GM21390 (cell line): ENCODE results near the gene TMEM132A.
"Not testable (repeated sequence)": the region's sequence is repeated elsewhere in the genome, so short reads cannot be mapped to it uniquely, and the experiment has no call there.

Experiments
- ATAC-seq: cut with Tn5 transposase; IDR thresholded peaks from one replicate; pipeline ENCODE4 v1.9.1; 2021; ENCODE audit not compliant: unreplicated experiment

Gene TMEM132A

GRCh38 chr11:60905551-60906113 is 18.6 kb upstream of the TMEM132A start:
- ATAC-seq, result no peak

DNA sequence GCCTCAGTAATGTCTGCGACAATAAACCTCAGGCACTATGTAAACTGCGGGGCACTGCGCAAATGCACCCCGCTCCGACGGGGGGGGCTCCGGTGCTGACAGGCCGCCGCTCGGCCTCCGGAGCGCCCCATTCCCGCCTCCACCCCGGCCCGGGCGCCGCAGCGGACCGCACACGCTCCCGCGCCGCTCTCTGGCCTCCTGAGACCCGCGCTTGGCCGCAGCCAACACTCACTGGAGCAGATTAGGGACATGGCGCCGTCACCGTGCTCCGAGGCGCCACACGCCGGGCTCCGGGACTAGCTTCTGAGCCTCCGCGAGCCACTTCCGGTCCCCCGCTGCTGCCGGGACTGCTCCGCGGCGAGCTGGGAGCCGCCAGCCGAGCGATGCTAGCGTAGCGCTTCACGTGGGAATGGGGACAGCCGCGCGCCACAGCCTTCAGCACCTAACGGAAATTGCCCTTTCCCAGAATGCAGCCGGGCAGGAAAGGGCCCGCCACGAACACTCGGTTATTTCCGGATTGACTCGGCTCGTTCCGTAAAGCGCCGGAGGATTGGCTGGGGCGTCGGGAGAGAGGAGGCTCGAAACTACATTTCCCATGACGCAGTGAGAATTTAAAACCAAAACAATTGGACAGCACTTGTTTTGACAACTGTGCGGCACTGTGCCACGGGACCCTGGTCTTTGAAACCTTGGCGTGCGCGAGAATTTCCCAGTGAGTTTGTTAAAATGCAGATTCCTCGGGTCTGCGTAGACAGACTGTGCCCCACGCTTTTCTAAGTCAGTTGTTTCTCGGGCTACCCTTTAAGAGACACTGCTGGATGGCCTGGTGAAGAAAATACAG is 17.9 kb upstream of the TMEM132A start, which contains the start of gene PRPF19:
TSS of gene PRPF19 (minus strand) at position 454 of the 841 bp plus-strand sequence. CDS start at position 251, 203 bp downstream.
- ATAC-seq, result peak; percentile 70

DNA sequence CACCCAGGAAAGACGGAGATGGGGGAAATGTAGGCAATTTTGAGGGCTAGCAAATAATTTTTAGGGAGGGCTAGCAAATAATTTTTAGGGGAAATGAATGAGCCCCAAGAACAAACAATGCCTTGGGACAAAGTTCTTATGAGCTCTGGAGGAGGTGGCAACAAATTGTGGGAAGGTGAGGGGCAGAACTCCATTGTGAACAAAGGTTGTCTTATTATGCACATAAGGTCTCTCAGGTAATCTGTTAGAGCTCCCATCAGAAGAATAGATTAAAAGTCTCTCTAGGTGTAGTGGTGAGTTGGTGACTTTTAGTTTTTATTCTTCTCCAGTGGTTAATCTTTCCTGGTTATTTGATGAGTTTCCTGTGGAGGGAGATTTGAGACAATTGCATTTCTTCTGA is 15.5 kb upstream of the TMEM132A start:
- no peak for ATAC-seq

DNA sequence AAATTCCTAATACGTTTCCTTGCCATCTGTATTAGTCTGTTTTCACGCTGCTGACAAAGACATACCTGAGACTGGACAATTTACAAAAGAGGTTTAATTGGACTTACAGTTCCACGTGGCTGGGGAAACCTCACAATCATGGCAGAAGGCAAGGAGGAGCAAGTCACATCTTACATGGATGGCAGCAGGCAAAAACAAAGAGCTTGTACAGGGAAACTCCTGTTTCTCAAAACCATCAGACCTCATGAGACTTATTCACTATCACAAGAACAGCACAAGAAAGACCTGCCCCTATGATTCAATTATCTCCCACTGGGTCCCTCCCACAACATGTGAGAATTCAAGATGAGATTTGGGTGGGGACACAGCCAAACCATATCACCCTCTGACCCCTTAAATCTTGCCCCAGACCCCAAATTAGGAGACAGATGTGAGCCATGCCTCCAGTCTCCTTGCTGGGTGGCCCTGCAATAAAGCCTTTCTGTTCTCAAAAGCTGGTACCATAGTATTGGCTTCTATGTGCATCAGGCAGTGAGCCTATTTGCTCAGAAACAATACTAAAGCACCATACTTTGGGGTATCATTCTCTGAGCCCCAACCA is 14.5 kb upstream of the TMEM132A start:
- ATAC-seq, result not testable (repeated sequence)

DNA sequence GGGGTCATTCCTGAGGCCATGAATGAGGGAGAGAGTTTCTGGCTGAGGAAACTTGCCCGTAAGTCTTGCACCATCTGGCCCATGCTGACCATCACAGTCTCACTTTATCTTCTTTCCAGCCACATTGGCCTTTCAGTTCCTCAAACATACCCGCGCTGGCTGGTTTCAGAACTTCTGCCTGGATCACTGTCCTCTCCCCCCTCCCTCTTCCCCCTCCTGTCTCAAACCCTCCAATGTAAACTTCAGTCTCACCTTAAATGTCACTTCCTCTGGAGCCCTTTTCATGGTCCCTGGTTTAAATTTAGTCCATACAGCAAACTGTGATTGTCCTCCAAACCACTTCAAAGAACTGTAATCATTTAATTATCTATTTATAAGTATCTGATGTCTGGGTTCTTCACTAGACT is 14.0 kb upstream of the TMEM132A start:
- ATAC-seq, result peak; percentile 37

- no peak for ATAC-seq
Observed at GRCh38 chr11:60910711-60911380, 13.4 kb upstream of the TMEM132A start.

DNA sequence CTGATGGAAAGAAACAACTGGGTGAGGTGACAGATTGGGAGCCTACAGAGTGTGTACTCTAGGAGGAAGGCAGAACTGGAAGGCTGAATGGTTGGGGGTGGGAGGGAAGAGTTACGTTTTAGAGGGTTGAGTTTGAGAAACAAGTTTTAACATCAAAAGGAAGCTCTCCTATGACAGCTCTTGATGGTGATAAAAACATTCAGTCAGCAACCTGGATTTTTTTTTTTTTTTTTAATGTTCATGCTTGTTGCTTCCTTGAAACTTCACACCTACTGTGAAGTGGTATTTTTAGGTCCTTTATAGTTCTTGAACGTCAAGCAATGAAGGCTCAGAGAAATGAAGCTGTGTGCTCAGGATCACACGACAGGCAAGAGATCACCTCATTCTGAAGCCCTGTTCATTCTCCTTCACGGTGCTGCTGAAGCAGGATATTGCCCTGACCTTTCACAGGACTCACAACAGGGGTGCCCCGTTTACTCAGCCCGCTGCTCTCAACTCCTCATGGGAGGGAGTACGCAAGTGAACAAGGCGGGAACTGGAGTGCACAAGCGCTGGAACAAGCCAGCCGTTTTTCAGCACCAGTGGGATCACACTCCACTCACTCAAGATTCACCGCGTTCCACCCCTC is 11.9 kb upstream of the TMEM132A start:
- ATAC-seq, result no peak

DNA sequence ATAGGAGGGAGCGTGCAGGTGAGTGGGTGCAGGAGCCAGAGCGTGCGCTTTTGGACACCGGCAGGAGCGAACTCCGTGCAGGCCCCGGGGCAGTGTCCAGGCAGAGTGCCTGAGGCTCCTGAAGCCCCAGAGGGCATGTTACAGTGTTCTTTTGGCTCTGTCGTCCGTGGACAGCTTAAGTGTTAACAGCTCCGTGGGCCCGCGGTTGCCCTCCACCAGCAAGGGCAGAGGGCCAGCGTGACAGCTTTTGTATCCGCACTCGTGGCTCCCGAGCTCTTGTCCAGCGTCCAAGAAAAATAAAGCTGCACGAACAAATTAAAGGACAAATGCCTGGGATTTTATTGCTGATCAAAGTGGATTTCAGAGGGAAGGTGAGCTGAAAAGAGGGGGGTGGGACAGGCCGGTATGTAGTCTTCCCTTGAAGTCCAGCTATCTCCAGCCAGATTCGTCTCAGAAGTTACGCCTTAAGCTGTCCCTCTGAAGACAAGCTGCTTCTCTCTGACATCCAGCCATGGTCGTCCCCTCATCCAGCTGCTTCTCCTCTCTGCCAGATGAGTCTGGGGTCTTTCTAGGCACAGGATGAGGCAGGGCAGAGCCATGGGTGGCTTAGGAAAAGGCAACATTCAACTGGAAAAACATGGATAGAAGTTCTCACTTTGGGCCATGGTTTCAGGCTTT is 11.3 kb upstream of the TMEM132A start:
- ATAC-seq, result no peak

DNA sequence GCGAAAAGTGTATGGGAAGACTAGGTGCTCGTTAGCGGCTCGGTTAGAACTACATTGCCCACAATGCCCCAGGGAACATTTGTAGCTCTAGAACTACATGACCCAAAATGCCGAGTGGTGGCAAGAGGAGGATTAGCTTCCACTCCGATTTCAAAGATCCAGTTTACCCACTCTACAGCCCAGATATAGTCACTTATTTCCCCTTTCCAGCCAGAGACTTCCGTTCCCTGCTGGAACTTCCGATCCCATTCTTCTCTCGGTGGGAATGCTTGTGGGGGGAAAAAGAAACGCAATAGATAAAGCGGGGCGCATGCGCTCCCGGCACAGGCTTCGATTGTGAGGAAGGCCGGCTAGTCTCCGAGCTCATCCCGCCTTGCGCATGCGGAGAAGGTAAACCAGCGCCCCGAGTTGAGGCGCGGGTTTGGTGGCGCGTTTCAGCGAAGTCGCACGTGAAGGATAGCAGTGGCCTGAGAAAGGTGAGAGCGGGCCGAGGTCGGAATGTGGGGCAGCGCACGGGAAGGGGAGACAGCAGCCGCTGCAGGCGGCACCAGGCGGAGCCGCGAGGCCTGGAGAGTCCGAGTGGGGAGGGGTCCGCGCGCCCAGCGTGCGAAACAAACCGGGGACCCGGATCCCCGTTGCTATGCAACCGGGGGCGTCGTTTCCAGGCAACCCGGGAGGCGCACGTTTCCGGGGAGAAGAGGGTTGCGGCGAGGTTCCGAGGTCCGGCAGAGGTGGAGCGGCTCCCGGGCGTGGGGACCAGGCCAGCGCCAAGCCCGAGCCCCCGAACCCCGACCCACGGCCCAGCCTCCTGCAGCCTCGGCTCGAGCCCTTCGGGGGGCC is 10.2 kb upstream of the TMEM132A start, which contains the start of gene TMEM109:
TSS of gene TMEM109 (plus strand) at position 366 of the 840 bp plus-strand sequence. CDS start 5,536 bp downstream, outside the sequence.
- peak; percentile 37 for ATAC-seq

GRCh38 chr11:60914633-60915247 is 9.5 kb upstream of the TMEM132A start:
- peak; percentile 3 for ATAC-seq

DNA sequence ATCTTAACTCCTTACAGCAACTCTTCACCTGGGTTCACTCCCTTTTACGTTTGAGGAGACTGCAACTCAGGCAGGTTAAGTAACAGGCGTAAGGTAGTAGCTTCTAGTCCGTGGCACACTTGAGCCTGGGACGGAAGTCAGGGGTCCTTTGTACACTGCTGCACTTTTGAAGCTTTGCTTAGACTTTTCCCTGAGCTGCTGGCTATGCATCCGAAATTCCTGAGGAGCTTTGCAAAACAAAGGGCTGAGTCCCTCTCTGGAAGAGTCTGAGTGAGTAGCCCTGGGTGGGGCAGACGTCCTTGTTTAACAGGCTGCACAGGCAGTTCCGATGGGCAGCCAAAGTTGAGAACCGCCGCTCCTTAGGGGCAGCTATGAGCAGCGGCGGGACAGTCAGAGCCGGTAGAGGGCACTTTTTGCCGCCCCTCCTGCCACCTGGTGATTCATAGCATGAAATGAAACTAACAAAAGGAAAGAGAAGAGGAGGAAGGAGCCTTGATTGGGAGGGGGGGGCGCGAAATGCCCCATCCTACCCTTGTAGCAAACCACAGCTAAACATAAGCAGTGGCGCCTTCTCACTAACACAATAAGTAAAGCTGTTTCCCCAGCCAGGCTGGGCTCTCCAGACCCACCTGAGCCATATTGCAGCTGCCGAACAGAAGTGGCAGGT is 8.9 kb upstream of the TMEM132A start:
- peak; percentile 50 for ATAC-seq

DNA sequence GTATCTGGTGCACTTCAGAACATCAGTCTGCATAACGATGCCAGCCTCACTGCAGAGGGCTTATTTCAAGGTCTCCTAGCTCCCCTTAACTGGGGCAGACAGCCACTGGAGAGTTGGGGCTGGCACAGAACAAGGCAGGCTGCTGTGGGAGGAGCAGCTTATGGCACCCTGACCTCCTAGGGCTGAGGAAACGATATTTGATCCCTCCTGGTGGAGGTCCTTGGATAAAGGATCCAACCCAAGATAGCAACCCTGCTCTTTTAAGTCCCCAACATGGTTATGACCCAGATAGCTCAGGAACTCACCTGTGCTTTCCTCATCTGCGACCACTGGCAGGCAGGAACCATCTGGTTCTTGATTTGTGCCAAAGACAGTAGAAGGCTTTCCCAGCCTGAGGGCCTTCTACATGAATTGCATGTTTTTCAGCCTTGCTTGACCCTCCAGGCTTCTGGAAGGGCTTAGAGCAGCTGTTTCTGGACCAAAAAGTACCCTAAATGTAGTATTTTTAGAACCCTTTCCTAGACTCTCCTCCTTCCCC is 7.5 kb upstream of the TMEM132A start:
- no peak for ATAC-seq

- no peak for ATAC-seq
Observed at GRCh38 chr11:60917267-60917666, 7.0 kb upstream of the TMEM132A start.

DNA sequence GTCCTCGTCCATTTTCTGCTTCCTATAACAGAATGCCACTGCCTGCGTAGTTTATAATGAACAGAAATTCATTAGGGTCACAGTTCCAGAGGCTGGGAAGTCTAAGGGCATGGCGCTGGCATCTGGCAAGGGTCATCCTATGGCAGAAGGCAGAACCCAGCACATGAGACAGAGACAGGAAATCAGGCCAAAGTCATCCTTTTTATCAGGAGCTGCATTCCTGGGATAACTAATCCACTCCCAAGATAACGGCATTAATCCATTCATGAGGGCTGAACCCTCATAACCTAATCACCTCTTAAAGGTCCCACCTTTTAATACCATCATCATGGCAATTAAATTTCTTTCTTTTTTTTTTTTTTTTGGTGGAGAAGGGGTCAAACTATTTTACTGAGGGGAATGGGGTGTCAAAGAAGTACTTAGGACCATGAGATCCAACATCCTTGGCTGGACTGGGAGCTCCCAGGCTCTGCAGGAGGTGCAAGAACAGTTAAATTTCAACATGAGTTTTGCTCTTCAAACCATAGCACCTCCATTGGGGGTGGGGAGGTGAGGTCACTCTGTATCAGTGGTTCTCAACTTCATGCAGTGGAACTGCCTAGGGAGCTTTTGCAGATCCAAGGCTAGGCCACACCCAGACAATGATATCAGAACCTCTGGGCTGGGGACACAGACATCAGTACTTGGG is 5.9 kb upstream of the TMEM132A start:
- no peak for ATAC-seq

- ATAC-seq, result no peak
Observed at GRCh38 chr11:60918939-60919265, 5.4 kb upstream of the TMEM132A start.

DNA sequence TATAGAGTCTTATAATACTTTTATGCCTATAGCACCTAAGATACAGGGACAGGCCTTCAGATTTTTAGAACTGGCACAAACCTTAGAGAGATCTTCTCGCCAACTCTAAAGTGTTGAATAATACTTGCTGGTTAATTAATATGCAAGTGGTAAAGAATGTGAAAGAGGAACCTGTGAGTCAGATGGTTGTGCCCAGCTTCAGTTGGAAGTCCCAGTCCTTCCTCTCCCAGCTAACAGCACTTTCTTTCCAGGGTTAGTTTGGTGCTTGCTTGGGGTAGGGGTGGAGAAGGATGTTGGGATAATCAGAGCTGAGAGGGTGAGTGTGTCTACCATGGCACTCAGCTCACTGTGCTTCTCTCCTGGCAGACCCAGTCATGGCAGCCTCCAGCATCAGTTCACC is 4.9 kb upstream of the TMEM132A start:
- no peak for ATAC-seq

GRCh38 chr11:60919956-60920355 is 4.3 kb upstream of the TMEM132A start:
- ATAC-seq, result no peak

GRCh38 chr11:60921259-60921658 is 3.0 kb upstream of the TMEM132A start:
- no peak for ATAC-seq
